SU-DHL-6 (cell line): Measurements from ENCODE around the gene MEIS3.

Experiments
- H2AFZ ChIP-seq: fragments of 200-600 bp; sonication (generic); 2 replicates; pipeline ENCODE4 v1.6.1; 2014; ENCODE audit warnings: low read depth, mild to moderate bottlenecking, moderate library complexity, mixed read lengths, antibody characterized with exemption, low read length; ENCODE audit not compliant: severe bottlenecking
- H3F3A ChIP-seq: fragments of 200-600 bp; shearing (Covaris generic); 2 replicates; pipeline ENCODE4 v1.6.0; 2016; ENCODE audit warnings: antibody characterized with exemption, mild to moderate bottlenecking; ENCODE audit not compliant: insufficient read depth
- H3K27ac ChIP-seq: fragments of 200-600 bp; sonication (generic); 2 replicates; pipeline ENCODE4 v1.5.1; 2016; ENCODE audit warnings: low read depth, mild to moderate bottlenecking, low read length, moderate library complexity, mixed read lengths
- H3K27me3 ChIP-seq: fragments of 200-600 bp; sonication (generic), shearing (Covaris generic); 2 replicates; pipeline ENCODE4 v1.6.0; 2014; ENCODE audit warnings: mild to moderate bottlenecking, low read length
- H3K36me3 ChIP-seq: fragments of 200-600 bp; sonication (generic); 2 replicates; pipeline ENCODE4 v1.6.1; 2014; ENCODE audit warnings: mild to moderate bottlenecking, low read length, mixed read lengths
- H3K4me2 ChIP-seq: fragments of 300-600, 200-600 bp; shearing (Covaris generic), sonication (generic); 2 replicates; pipeline ENCODE4 v1.6.0; 2014; ENCODE audit warnings: low read length, low read depth, mild to moderate bottlenecking; ENCODE audit not compliant: poor library complexity, severe bottlenecking
- H3K4me3 ChIP-seq: fragments of 200-600 bp; sonication (generic); 2 replicates; pipeline ENCODE4 v1.5.1; 2014; ENCODE audit warnings: antibody characterized with exemption, low read length, mild to moderate bottlenecking, mixed read lengths; ENCODE audit not compliant: insufficient read depth, poor library complexity, severe bottlenecking
- H3K79me2 ChIP-seq: fragments of 200-600 bp; sonication (generic); 2 replicates; pipeline ENCODE4 v1.6.1; 2014; ENCODE audit warnings: mild to moderate bottlenecking, low read length, moderate library complexity; ENCODE audit not compliant: insufficient read depth
- H3K9ac ChIP-seq: fragments of 200-600 bp; sonication (generic); 2 replicates; pipeline ENCODE4 v1.7.0; 2014; ENCODE audit warnings: mild to moderate bottlenecking, low read length
- H3K9me2 ChIP-seq: fragments of 200-600 bp; sonication (generic); replicated peaks from 2 replicates; pipeline ENCODE4 v1.6.1; 2014; ENCODE audit warnings: low read length; ENCODE audit not compliant: insufficient read depth
- H3K9me3 ChIP-seq: fragments of 200-600 bp; sonication (generic); 2 replicates; pipeline ENCODE4 v1.6.1; 2014; ENCODE audit warnings: low read length, mixed read lengths; ENCODE audit not compliant: insufficient read depth
- H4K20me1 ChIP-seq: fragments of 200-600 bp; sonication (generic); 2 replicates; pipeline ENCODE4 v1.6.1; 2014; ENCODE audit warnings: low read depth, mild to moderate bottlenecking, antibody characterized with exemption, low read length, moderate library complexity, mixed read lengths
- CTCF ChIP-seq: fragments of 200-600 bp; sonication (generic); IDR thresholded peaks from one replicate; pipeline ENCODE4 v1.5.1; 2017; ENCODE audit warnings: antibody characterized with exemption, mild to moderate bottlenecking, low read length, moderate library complexity; ENCODE audit not compliant: insufficient read depth, poor library complexity, severe bottlenecking
- EZH2phosphoT487 ChIP-seq: fragments of 200-600 bp; sonication (generic), shearing (Covaris generic); conservative IDR thresholded peaks from 2 replicates; pipeline ENCODE4 v1.6.1; 2018; ENCODE audit warnings: mild to moderate bottlenecking, antibody characterized with exemption, low read length, moderate library complexity, mixed read lengths

The MEIS3 gene

GRCh38 chr19:47362321-47362720 lies 57.0 kb downstream of the MEIS3 start:
- H3K79me2 ChIP-seq: no peaks in the 10 kb centered on the region
- H3K9me2 ChIP-seq: no peaks in the 10 kb centered on the region
- no peak overlapping the region for H3K27ac ChIP-seq
- no peak for TF ChIP-seq CTCF
- TF ChIP-seq EZH2phosphoT487: no peak
- no peak overlapping the region for H3K4me3 ChIP-seq
- no peak overlapping the region for H3K4me2 ChIP-seq
- H3K9ac ChIP-seq: no peak overlapping the region
- no peaks in the 10 kb centered on the region for H3K27me3 ChIP-seq
- no peaks in the 10 kb centered on the region for H3F3A ChIP-seq
- no peaks in the 10 kb centered on the region for H3K9me3 ChIP-seq
- H3K36me3 ChIP-seq: no peaks in the 10 kb centered on the region
- no peak overlapping the region for H2AFZ ChIP-seq
- no peaks in the 10 kb centered on the region for H4K20me1 ChIP-seq

- H3K79me2 ChIP-seq: no peaks in the 10 kb centered on the region
- no peak overlapping the region for H3K9ac ChIP-seq
- no peaks in the 10 kb centered on the region for H3K36me3 ChIP-seq
- H3K27ac ChIP-seq: no peak overlapping the region
- no peaks in the 10 kb centered on the region for H3K9me2 ChIP-seq
- H2AFZ ChIP-seq: no peak overlapping the region
- H3K4me3 ChIP-seq: no peak overlapping the region
- H3K9me3 ChIP-seq: no peaks in the 10 kb centered on the region
- H3K27me3 ChIP-seq: no peaks in the 10 kb centered on the region
- no peak for TF ChIP-seq CTCF
- H4K20me1 ChIP-seq: no peaks in the 10 kb centered on the region
- no peaks in the 10 kb centered on the region for H3F3A ChIP-seq
- no peak overlapping the region for H3K4me2 ChIP-seq
Measured at GRCh38 chr19:47358936-47359335, 60.4 kb downstream of the MEIS3 start.

- no peaks in the 10 kb centered on the region for H3K27me3 ChIP-seq
- no peaks in the 10 kb centered on the region for H4K20me1 ChIP-seq
- no peaks in the 10 kb centered on the region for H3K36me3 ChIP-seq
- no peak overlapping the region for H3K27ac ChIP-seq
- H2AFZ ChIP-seq: no peak overlapping the region
- 0 out of 2 replicates have a peak, but pooled peaks cover 4% of the 10 kb centered on the region for H3K79me2 ChIP-seq
- H3K9me3 ChIP-seq: no peaks in the 10 kb centered on the region
- H3K9ac ChIP-seq: no peak overlapping the region
- H3K4me3 ChIP-seq: no peak overlapping the region
- no peak overlapping the region for H3K4me2 ChIP-seq
- TF ChIP-seq EZH2phosphoT487 (no peak), CTCF (no peak)
- H3F3A ChIP-seq: no peaks in the 10 kb centered on the region
- no peaks in the 10 kb centered on the region for H3K9me2 ChIP-seq
Measured at GRCh38 chr19:47357788-47358680, 61.3 kb downstream of the MEIS3 start.
